HEK293 (cell line): ENCODE measurements around the gene BLVRA.

Source experiments
- CTCF ChIA-PET: fragments of 350-600 bp; formaldehyde crosslinking; extraction: SDS; loops from one replicate; lab custom pipeline; 2021; ENCODE audit warnings: antibody characterized with exemption; lab: Yijun Ruan, JAX
- POLR2A ChIA-PET: fragments of 300-600 bp; formaldehyde crosslinking; extraction: SDS; loops from one replicate; lab custom pipeline; 2020; ENCODE audit warnings: antibody characterized with exemption, inconsistent platforms; lab: Yijun Ruan, JAX
- H3K27ac ChIP-seq: fragments of 200-500 bp; sonication (Bioruptor generic); 2 replicates; pipeline ENCODE4 v1.5.1; 2014; ENCODE audit warnings: low read depth, low read length, control low read depth, inconsistent platforms; ENCODE audit errors: extremely low read depth
- H3K36me3 ChIP-seq, 2 experiments: fragments of 200-500 bp in 1 of 2; sonication (Bioruptor generic) in 1 of 2; 1 replicate in 1 of 2; 2 replicates in 1 of 2; pipeline ENCODE4 v1.5.1; 2014 to 2017; ENCODE audit warnings: inconsistent platforms in 2 of 2, low read length in 2 of 2; ENCODE audit not compliant: control insufficient read depth in 2 of 2, insufficient read depth in 1 of 2
- H3K4me1 ChIP-seq: fragments of 200-500 bp; sonication (Bioruptor generic); 2 replicates; pipeline ENCODE4 v1.5.1; 2014; ENCODE audit warnings: mild to moderate bottlenecking, low read length, inconsistent platforms; ENCODE audit not compliant: control insufficient read depth, insufficient read depth
- H3K4me3 ChIP-seq: 2 replicates; pipeline ENCODE4 v1.5.1; 2011; ENCODE audit warnings: low read depth, mild to moderate bottlenecking, control low read depth, low read length, moderate library complexity
- H3K9me3 ChIP-seq: fragments of 200-500 bp; sonication (Bioruptor generic); 2 replicates; pipeline ENCODE4 v1.5.1; 2014; ENCODE audit warnings: low read depth, low read length, inconsistent platforms; ENCODE audit not compliant: control insufficient read depth, insufficient read depth
- CTCF ChIP-seq: fragments of 450-650 bp; formaldehyde crosslinking; IDR thresholded peaks from 2 replicates; pipeline ENCODE4 v1.5.1; 2016; ENCODE audit warnings: missing biosample characterization, missing genetic modification characterization
- EGR2 ChIP-seq: fragments of 450-650 bp; formaldehyde crosslinking; IDR thresholded peaks from 2 replicates; pipeline ENCODE4 v1.5.1; 2016; ENCODE audit warnings: low read depth, missing biosample characterization, missing genetic modification characterization
- KLF1 ChIP-seq: fragments of 450-650 bp; formaldehyde crosslinking; IDR thresholded peaks from 2 replicates; pipeline ENCODE4 v1.5.1; 2016; ENCODE audit warnings: missing biosample characterization, missing genetic modification characterization
- PRDM1 ChIP-seq: fragments of 450-650 bp; formaldehyde crosslinking; IDR thresholded peaks from 2 replicates; pipeline ENCODE4; 2016; ENCODE audit warnings: missing biosample characterization, missing genetic modification characterization
- SP7 ChIP-seq: fragments of 450-650 bp; formaldehyde crosslinking; IDR thresholded peaks from 2 replicates; pipeline ENCODE4 v1.5.1; 2016; ENCODE audit warnings: missing biosample characterization, missing genetic modification characterization
- ZBTB17 ChIP-seq: fragments of 450-650 bp; formaldehyde crosslinking; IDR thresholded peaks from 2 replicates; pipeline ENCODE4 v1.5.1; 2016; ENCODE audit warnings: missing biosample characterization, missing genetic modification characterization
- ZBTB20 ChIP-seq: fragments of 450-650 bp; formaldehyde crosslinking; IDR thresholded peaks from 2 replicates; pipeline ENCODE4 v1.5.1; 2016; ENCODE audit warnings: missing biosample characterization, missing genetic modification characterization
- ZFHX2 ChIP-seq: fragments of 450-650 bp; formaldehyde crosslinking; conservative IDR thresholded peaks from 2 replicates; pipeline ENCODE4 v1.5.1; 2016; ENCODE audit warnings: missing biosample characterization, missing genetic modification characterization
- ZFP69B ChIP-seq: fragments of 450-650 bp; formaldehyde crosslinking; IDR thresholded peaks from 2 replicates; pipeline ENCODE4 v1.5.1; 2016; ENCODE audit warnings: missing biosample characterization, missing genetic modification characterization
- ZIC2 ChIP-seq: fragments of 450-650 bp; formaldehyde crosslinking; IDR thresholded peaks from 2 replicates; pipeline ENCODE4 v1.5.1; 2016; ENCODE audit warnings: missing biosample characterization, missing genetic modification characterization
- ZNF114 ChIP-seq: fragments of 450-650 bp; formaldehyde crosslinking; IDR thresholded peaks from 2 replicates; pipeline ENCODE4 v1.5.0; 2017; ENCODE audit warnings: missing biosample characterization, missing genetic modification characterization
- ZNF398 ChIP-seq: fragments of 450-650 bp; formaldehyde crosslinking; IDR thresholded peaks from 2 replicates; pipeline ENCODE4 v1.5.1; 2017; ENCODE audit warnings: missing biosample characterization, missing genetic modification characterization
- ZNF501 ChIP-seq: fragments of 450-650 bp; formaldehyde crosslinking; IDR thresholded peaks from 2 replicates; pipeline ENCODE4 v1.5.1; 2016; ENCODE audit warnings: missing biosample characterization, missing genetic modification characterization
- ZNF510 ChIP-seq: fragments of 450-650 bp; formaldehyde crosslinking; IDR thresholded peaks from 2 replicates; pipeline ENCODE4 v1.5.1; 2018; ENCODE audit warnings: mild to moderate bottlenecking, missing genetic modification characterization, missing biosample characterization; ENCODE audit not compliant: insufficient replicate concordance
- ZNF600 ChIP-seq: fragments of 450-650 bp; formaldehyde crosslinking; IDR thresholded peaks from 2 replicates; pipeline ENCODE4 v1.5.1; 2016; ENCODE audit warnings: missing biosample characterization, missing genetic modification characterization
- ZNF623 ChIP-seq: fragments of 450-650 bp; formaldehyde crosslinking; IDR thresholded peaks from 2 replicates; pipeline ENCODE4 v1.5.1; 2016; ENCODE audit warnings: missing biosample characterization, missing genetic modification characterization
- ZNF626 ChIP-seq: fragments of 450-650 bp; sonication (Bioruptor Pico); formaldehyde crosslinking; IDR thresholded peaks from 2 replicates; pipeline ENCODE4 v1.5.1; 2018; ENCODE audit warnings: missing biosample characterization, missing genetic modification characterization, inconsistent platforms
- TF ChIP-seq, protein P1 (sequence below): fragments of 450-650 bp; IDR thresholded peaks from 2 replicates; pipeline ENCODE4 v1.5.1; 2018; ENCODE audit warnings: missing biosample characterization, missing genetic modification characterization
- TF ChIP-seq, protein P2 (sequence below): fragments of 450-650 bp; formaldehyde crosslinking; IDR thresholded peaks from 2 replicates; pipeline ENCODE4; 2016; ENCODE audit warnings: missing biosample characterization, missing genetic modification characterization

Gene BLVRA

GRCh38 chr7:43761938-43762692 lies 3.6 kb downstream of the BLVRA start (continued):
- TF ChIP-seq ZNF626 (tag by site-specific recombination) (no peak), ZFP69B (no peak), SP7 (tag by site-specific recombination) (0 out of 2 replicates have a peak, but pooled peaks have one; percentile 43), ZNF510 (tag by site-specific recombination) (no peak), KLF1 (tag by site-specific recombination) (peak; percentile 35; the same call in 1 of the 2 replicates), ZNF501 (no peak)
- TF ChIP-seq, protein P1, sequence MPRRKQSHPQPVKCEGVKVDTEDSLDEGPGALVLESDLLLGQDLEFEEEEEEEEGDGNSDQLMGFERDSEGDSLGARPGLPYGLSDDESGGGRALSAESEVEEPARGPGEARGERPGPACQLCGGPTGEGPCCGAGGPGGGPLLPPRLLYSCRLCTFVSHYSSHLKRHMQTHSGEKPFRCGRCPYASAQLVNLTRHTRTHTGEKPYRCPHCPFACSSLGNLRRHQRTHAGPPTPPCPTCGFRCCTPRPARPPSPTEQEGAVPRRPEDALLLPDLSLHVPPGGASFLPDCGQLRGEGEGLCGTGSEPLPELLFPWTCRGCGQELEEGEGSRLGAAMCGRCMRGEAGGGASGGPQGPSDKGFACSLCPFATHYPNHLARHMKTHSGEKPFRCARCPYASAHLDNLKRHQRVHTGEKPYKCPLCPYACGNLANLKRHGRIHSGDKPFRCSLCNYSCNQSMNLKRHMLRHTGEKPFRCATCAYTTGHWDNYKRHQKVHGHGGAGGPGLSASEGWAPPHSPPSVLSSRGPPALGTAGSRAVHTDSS (tag by site-specific recombination), result 0 out of 2 replicates have a peak, but pooled peaks have one; percentile 25

GRCh38 chr7:43763183-43763582 lies 4.7 kb downstream of the BLVRA start:
- TF ChIP-seq ZBTB20 (tag by site-specific recombination), result no peak
- TF ChIP-seq ZNF600 (tag by site-specific recombination), result peak; percentile 43
- peak; percentile 44 for TF ChIP-seq ZIC2 (tag by site-specific recombination)
- TF ChIP-seq CTCF (tag by site-specific recombination), result peak; percentile 55
- peak; percentile 34; the same call in 1 of the 2 replicates for TF ChIP-seq ZBTB17 (tag by site-specific recombination)
- TF ChIP-seq, all 188 proteins: peak for 4
- no peak overlapping the region for H3K27ac ChIP-seq
- no peaks in the 10 kb centered on the region for H3K36me3 ChIP-seq
- H3K4me3 ChIP-seq, result no peak overlapping the region
- ChIA-PET POLR2A (no interaction called here), CTCF (interaction anchor here (1.2 to 1.9 kb wide), 2 partner anchors 29 to 63 kb away, joined by 3 to 7 read pairs; no protein-coding TSS in a partner anchor)
- peaks cover 23% of the 10 kb centered on the region for H3K4me1 ChIP-seq
- H3K9me3 ChIP-seq, result no peaks in the 10 kb centered on the region

DNA sequence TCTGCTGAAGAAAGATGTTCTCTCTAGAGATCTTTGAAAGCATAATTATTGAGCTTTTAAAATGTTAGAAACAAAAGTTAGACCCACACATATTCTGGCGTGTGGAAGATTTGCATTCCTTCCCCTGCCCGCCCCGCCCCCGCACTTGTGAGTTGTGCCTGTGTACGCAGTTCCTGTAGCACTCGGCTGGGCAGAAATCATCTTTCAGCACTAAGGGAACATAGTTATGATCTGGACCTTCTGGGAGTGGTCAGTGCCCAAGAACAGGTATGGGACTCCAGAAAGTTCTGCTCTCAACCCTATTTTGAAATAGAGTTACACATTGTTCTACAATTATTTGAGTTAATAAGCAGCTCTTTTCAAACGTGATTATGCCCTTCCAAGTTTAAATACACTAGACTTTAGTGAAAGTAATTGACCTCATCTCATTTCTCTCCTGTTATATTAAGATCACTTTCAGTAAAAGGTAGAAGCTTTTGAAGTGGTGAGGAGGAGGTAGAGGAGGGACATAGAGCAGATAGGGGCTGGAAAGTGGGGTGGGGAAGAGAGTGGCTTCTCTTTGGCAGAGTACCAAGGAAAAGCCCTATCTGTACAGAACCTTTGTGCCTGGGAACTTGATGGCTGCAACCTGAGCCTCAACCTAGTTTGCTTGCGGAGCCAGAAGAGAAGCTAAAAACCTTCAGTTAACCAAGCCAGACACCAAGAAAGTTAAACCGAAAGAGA lies 5.7 kb downstream of the BLVRA start:
- Histone ChIP-seq H3K4me3 (no peak overlapping the region), H3K4me1 (peaks cover 23% of the 10 kb centered on the region), H3K27ac (no peak overlapping the region; the same call in 1 of the 2 replicates), H3K36me3 (no peaks in the 10 kb centered on the region), H3K9me3 (no peaks in the 10 kb centered on the region)
- CTCF ChIA-PET, result interaction anchor here (0.7 to 1.9 kb wide), 6 partner anchors 64 to 1849 kb away, joined by 3 to 7 read pairs (median 3); no protein-coding TSS in a partner anchor
- POLR2A ChIA-PET, result interaction anchor here (0.6 to 2.0 kb wide), 3 partner anchors 35 to 180 kb away, joined by 3 to 16 read pairs (median 3); partner anchors contain the start of gene COA1
- TF ChIP-seq ZBTB20 (tag by site-specific recombination) (no peak; the same call in 1 of the 2 replicates), ZNF398 (tag by site-specific recombination) (peak; percentile 40; the same call in 1 of the 2 replicates), ZNF623 (tag by site-specific recombination) (no peak), EGR2 (tag by site-specific recombination) (0 out of 2 replicates have a peak, but pooled peaks have one; percentile 34), ZNF114 (tag by site-specific recombination) (no peak), ZBTB17 (tag by site-specific recombination) (peak; percentile 27; the same call in 1 of the 2 replicates), ZNF600 (tag by site-specific recombination) (peak; percentile 86), PRDM1 (tag by site-specific recombination) (peak; percentile 81), SP7 (tag by site-specific recombination) (peak; percentile 36; the same call in 1 of the 2 replicates), ZFHX2 (peak; percentile 70)
- TF ChIP-seq, protein P1 (tag by site-specific recombination), result peak; percentile 51; the same call in 1 of the 2 replicates
- TF ChIP-seq, protein P2, sequence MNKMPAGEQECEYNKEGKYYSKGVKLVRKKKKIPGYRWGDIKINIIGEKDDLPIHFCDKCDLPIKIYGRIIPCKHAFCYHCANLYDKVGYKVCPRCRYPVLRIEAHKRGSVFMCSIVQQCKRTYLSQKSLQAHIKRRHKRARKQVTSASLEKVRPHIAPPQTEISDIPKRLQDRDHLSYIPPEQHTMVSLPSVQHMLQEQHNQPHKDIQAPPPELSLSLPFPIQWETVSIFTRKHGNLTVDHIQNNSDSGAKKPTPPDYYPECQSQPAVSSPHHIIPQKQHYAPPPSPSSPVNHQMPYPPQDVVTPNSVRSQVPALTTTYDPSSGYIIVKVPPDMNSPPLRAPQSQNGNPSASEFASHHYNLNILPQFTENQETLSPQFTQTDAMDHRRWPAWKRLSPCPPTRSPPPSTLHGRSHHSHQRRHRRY (tag by site-specific recombination), result no peak
